CD4-positive, CD25-positive, alpha-beta regulatory T cell (primary cell): ENCODE measurements around the gene RASGRF1. TPM values are rescaled to one million over a fixed set of nuclear protein-coding genes. Genes with fewer than 3 reads are reported as not detected.
A peak's percentile ranks its signal among the peaks of the same experiment; 100 is the strongest.

ENCODE experiments used
- ATAC-seq, 2 donors: fragments of 150-1000 bp; cut with Tn5 transposase; one replicate each; pipeline ENCODE4 v1.10.0; 2021; ENCODE audit warnings: low read depth in 2 of 2, moderate number of reproducible peaks in 2 of 2, moderate library complexity in 1 of 2
- DNase-seq, 3 donors: peaks; one replicate each; pipeline versions ENCODE4 v3.0.0 to v3.0.0-alpha.2; 2012 to 2022; ENCODE audit warnings: mixed read lengths in 1 of 3
- H3K27ac ChIP-seq: one replicate; pipeline ENCODE4 v1.7.0; 2013; ENCODE audit warnings: mild to moderate bottlenecking, low read length; ENCODE audit not compliant: insufficient read depth, poor library complexity, severe bottlenecking
- H3K27me3 ChIP-seq: one replicate; pipeline ENCODE4 v1.7.0; 2013; ENCODE audit warnings: low read length; ENCODE audit not compliant: control insufficient read depth, insufficient read depth
- H3K36me3 ChIP-seq: one replicate; pipeline ENCODE4 v1.7.0; 2013; ENCODE audit warnings: mild to moderate bottlenecking, low read length, moderate library complexity; ENCODE audit not compliant: control insufficient read depth, insufficient read depth
- H3K4me1 ChIP-seq: 2 replicates; pipeline ENCODE4 v1.7.0; 2013; ENCODE audit warnings: mild to moderate bottlenecking, low read length; ENCODE audit not compliant: insufficient read depth, control insufficient read depth, poor library complexity, severe bottlenecking
- H3K4me3 ChIP-seq: one replicate; pipeline ENCODE4 v1.7.0; 2013; ENCODE audit warnings: low read depth, mild to moderate bottlenecking, low read length, moderate library complexity
- H3K9me3 ChIP-seq, 2 experiments: 1 replicate in 1 of 2; 2 replicates in 1 of 2; pipeline ENCODE4 v1.7.0; 2013; ENCODE audit warnings: low read length in 2 of 2, mild to moderate bottlenecking in 1 of 2, moderate library complexity in 1 of 2; ENCODE audit not compliant: control insufficient read depth in 2 of 2
- H3K27ac Mint-ChIP-seq, 3 donors: one replicate each; pipeline ENCODE4 v1.8.0; 2020 to 2022; ENCODE audit warnings: mild to moderate bottlenecking in 3 of 3, mixed read lengths in 3 of 3, moderate library complexity in 2 of 3
- H3K27me3 Mint-ChIP-seq: one replicate; pipeline ENCODE4 v1.8.0; 2022; ENCODE audit warnings: mild to moderate bottlenecking, mixed read lengths
- H3K36me3 Mint-ChIP-seq: one replicate; pipeline ENCODE4 v1.8.0; 2020; ENCODE audit warnings: mixed read lengths
- H3K4me1 Mint-ChIP-seq, 4 donors: one replicate each; pipeline ENCODE4 v1.8.0; 2020 to 2022; ENCODE audit warnings: mixed read lengths in 4 of 4, mild to moderate bottlenecking in 1 of 4
- H3K4me3 Mint-ChIP-seq, 4 donors: one replicate each; pipeline ENCODE4 v1.8.0; 2020 to 2022; ENCODE audit warnings: mild to moderate bottlenecking in 4 of 4, mixed read lengths in 4 of 4, moderate library complexity in 3 of 4
- H3K9me3 Mint-ChIP-seq, 7 donors: one replicate each; pipeline ENCODE4 v1.8.0; 2020 to 2022; ENCODE audit warnings: mixed read lengths in 7 of 7, mild to moderate bottlenecking in 3 of 7, moderate library complexity in 2 of 7
- polyA plus RNA-seq, 4 donors: library from polyadenylated mRNA; unstranded; fragments of 300-500 nt; fragmentation: Illumina TruSeq; gene quantifications; one replicate each; pipeline ENCODE4 v1.2.3, GENCODE V29; 2021
- total RNA-seq: library from RNA; stranded (reverse); gene quantifications from one replicate; pipeline ENCODE4 v1.2.3, GENCODE V29; 2022

The RASGRF1 gene
- total and polyA plus RNA-seq, 5 donors from 2014 or later = not detected

DNA sequence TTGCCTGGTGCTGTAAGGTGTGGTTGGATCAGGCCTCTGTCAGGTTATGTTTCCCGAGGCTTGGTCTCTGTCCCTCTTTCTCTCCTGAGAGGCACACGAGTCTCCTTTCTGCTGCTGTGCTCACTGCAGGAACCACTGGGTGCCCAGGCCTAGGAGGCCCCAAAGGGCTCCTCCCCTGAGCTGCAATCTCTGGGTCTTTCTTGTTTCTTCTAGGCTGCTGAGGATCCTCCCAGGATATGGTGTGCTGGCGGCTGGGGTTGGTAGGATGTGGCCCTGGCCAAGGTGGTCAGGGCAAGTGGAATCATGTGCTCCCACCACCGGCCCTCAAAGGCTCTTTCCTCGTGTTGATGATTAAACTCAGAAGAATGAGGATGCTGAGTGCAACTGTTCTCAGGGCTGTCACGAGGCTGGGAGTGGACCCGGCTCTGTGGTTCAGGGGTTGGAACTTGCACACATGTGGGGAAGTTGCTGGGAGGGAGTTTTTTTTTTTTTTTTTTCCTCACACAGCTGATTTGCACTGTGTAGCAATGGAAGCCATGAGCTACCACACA, 102.1 kb downstream of the RASGRF1 start:
- DNase-seq (no peak), ATAC-seq (peak in 1 of 2 donors; percentile 52)
- H3K4me1 ChIP-seq = no peaks in the 10 kb centered on the region
- no peak overlapping the region for H3K27ac Mint-ChIP-seq
- H3K27me3 Mint-ChIP-seq = peaks cover 4% of the 10 kb centered on the region
- no peaks in the 10 kb centered on the region for H3K9me3 Mint-ChIP-seq
- H3K4me3 ChIP-seq = no peak overlapping the region
- H3K27me3 ChIP-seq = no peaks in the 10 kb centered on the region
- H3K4me3 Mint-ChIP-seq = no peak overlapping the region
- no peaks in the 10 kb centered on the region for H3K9me3 ChIP-seq
- H3K4me1 Mint-ChIP-seq = no peaks in the 10 kb centered on the region
- H3K36me3 Mint-ChIP-seq = no peaks in the 10 kb centered on the region
- no peak overlapping the region for H3K27ac ChIP-seq
- no peaks in the 10 kb centered on the region for H3K36me3 ChIP-seq

DNA sequence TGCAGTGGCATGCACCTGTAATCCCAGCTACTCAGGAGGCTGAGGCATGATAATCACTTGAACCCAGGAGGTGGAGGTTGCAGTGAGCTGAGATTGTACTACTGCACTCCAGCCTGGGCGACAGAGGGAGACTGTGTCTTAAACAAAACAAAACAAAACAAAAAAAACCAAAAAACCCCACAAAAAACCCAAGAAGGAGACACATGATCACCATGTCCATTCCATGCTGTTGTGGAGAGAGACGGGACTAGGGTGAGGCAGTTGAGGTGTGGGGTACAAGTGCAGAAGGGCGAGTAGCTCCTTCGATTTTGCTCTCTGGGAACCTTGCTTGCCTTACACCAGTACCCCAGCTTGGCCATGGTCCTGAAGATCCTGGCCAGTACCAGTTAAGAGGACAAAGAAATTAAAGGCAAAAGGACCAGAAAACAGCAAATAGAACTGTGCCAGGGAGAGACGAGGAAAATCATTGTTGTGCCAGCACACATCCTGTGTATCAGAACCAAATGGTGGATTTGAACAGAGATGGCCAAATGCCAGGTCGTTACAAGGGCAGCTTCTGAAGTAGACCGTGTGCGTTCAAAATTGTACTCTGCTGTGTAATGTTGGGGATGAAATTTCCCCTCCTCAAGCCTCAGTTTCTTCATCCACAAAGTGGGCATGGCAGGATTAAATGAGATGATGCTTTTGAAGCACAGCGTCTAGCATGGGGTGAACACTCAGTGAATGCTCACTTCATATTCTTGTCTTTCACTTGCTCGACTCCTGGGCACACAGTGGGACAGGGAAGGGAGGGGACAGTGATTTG, 102.8 kb downstream of the RASGRF1 start:
- Mint-ChIP-seq H3K4me1 (no peaks in the 10 kb centered on the region), H3K9me3 (no peaks in the 10 kb centered on the region), H3K27ac (no peak overlapping the region), H3K27me3 (peaks cover 4% of the 10 kb centered on the region), H3K4me3 (no peak overlapping the region), H3K36me3 (no peaks in the 10 kb centered on the region)
- ATAC-seq (no peak), DNase-seq (no peak)
- H3K4me3 ChIP-seq = no peak overlapping the region
- no peak overlapping the region for H3K27ac ChIP-seq
- no peaks in the 10 kb centered on the region for H3K4me1 ChIP-seq
- H3K36me3 ChIP-seq = no peaks in the 10 kb centered on the region
- no peaks in the 10 kb centered on the region for H3K27me3 ChIP-seq
- no peaks in the 10 kb centered on the region for H3K9me3 ChIP-seq

DNA sequence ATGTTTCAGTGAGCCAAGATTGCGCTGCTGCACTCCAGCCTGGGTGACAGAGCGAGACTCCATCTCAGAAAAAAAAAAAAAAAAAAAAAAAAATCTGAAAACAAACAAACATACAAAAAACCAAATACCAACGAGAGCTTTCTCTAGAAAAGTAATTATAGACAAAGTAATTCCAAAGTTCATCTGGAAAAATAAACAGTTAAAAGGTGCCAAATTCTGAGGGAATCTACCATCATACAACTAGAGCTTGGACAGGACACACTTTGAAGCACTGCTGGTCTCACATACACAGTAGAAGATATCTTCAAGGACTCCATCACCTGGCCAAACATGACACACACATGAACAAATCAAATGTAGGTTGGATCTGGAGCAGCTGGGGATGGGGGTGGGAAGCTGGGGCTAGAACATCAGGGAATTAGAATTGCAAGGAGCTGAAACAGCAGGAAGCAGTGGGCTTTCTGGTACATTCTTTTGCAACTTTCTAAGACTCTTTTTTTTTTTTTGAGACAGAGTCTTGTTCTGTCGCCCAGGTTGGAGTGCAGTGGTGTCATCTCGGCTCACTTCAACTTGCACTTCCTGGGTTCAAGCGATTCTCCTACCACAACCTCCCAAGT, 104.6 kb downstream of the RASGRF1 start:
- no peak overlapping the region for H3K27ac ChIP-seq
- Mint-ChIP-seq H3K9me3 (no peaks in the 10 kb centered on the region), H3K36me3 (no peaks in the 10 kb centered on the region), H3K27me3 (peaks cover 4% of the 10 kb centered on the region), H3K4me3 (no peak overlapping the region), H3K4me1 (no peaks in the 10 kb centered on the region), H3K27ac (no peak overlapping the region)
- DNase-seq (no peak), ATAC-seq (no peak)
- no peaks in the 10 kb centered on the region for H3K27me3 ChIP-seq
- no peak overlapping the region for H3K4me3 ChIP-seq
- no peaks in the 10 kb centered on the region for H3K4me1 ChIP-seq
- H3K36me3 ChIP-seq = no peaks in the 10 kb centered on the region
- H3K9me3 ChIP-seq = no peaks in the 10 kb centered on the region

DNA sequence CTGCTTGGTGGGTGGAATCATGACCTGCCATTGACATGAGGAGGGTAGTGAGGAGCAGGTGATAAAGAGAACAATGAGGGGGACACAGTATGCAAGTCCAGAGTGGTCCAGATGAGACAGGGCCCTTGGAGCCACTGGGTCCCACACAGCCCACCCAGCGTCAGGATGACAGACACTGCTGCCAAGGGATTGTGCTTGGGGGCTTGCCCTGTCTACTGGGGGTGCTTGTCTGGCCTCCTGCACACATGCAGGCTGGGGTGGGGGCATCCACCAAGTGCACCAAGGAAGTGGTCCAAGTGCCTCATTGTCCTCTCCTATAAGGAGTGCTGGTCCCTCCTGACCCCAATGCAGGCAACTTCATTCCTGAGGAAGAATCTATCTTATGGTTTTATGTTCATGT, 106.5 kb downstream of the RASGRF1 start:
- no peaks in the 10 kb centered on the region for H3K36me3 Mint-ChIP-seq
- no peak for DNase-seq

DNA sequence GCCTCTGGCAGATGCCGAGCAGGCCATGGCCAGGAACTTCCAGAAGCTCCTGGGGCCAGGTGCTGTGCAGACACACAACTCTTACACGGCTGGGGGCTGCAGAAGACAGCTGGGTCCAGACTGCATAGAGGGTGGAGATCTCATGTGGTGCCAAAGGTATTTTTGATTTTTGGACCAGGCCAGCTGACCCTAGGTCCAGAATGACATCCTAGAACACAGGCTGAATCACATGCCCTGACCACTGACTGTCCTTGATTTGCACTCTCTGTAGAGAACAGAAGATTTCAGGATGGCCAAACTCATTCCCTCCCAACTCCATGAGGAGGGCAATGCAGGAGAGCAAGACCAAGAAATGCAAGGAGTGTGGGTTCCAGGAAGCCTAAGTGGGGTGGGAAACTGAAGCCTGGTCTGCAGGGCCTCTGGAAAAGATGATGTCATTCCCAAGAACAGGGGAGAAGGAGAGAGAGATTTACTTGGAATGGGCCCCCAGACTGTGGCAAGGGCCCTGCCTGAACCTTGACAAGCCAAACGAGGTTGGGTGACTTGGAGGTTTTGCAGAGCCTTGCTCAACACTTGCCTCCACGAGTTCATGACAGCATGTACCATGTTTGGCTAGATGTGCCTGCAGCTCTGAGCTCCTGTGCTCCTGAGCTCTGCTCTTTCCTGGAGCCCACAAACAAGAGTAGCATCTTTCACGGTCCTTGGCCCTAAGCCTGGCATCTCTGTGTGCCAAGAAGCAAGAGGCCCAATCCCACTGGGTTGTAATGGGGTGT, 107.2 kb downstream of the RASGRF1 start:
- ATAC-seq (no peak), DNase-seq (no peak)
- Histone ChIP-seq H3K27ac (no peak overlapping the region), H3K27me3 (no peaks in the 10 kb centered on the region), H3K9me3 (no peaks in the 10 kb centered on the region), H3K4me1 (no peaks in the 10 kb centered on the region), H3K36me3 (no peaks in the 10 kb centered on the region), H3K4me3 (no peak overlapping the region)
- Mint-ChIP-seq H3K27me3 (peaks cover 10% of the 10 kb centered on the region), H3K9me3 (no peaks in the 10 kb centered on the region), H3K36me3 (no peaks in the 10 kb centered on the region), H3K4me1 (no peaks in the 10 kb centered on the region), H3K4me3 (no peak overlapping the region), H3K27ac (no peak overlapping the region)

More for the DNA sequence above, 106.5 kb downstream of the RASGRF1 start:
- Histone ChIP-seq H3K36me3 (no peaks in the 10 kb centered on the region), H3K4me3 (no peak overlapping the region), H3K4me1 (no peaks in the 10 kb centered on the region), H3K27ac (no peak overlapping the region), H3K27me3 (no peaks in the 10 kb centered on the region), H3K9me3 (no peaks in the 10 kb centered on the region)
- no peak for ATAC-seq
- no peaks in the 10 kb centered on the region for H3K4me1 Mint-ChIP-seq
- H3K27me3 Mint-ChIP-seq = peaks cover 6% of the 10 kb centered on the region
- H3K9me3 Mint-ChIP-seq = no peaks in the 10 kb centered on the region
- no peak overlapping the region for H3K27ac Mint-ChIP-seq
- no peak overlapping the region for H3K4me3 Mint-ChIP-seq

DNA sequence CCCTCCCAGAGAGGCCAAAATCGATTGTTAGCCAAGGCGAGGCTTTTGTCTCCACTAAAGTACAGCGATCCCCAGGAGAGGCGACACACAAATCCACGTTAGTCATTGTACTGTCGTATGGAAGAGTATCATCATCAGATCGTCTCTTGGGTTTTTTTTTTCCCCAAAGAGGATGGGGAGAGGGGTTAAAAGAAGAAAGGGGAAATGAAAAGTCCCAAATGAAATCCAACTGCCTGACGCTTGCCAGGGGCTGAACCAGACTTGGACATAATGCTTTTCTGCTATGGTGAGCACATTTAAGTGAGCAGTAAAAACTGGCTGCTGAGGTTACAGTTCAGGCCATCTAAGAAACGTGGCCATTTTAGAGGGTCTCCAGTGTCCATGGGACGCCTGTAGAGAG, 107.8 kb downstream of the RASGRF1 start:
- ATAC-seq = no peak
- H3K4me3 Mint-ChIP-seq = no peak overlapping the region
- Histone ChIP-seq H3K9me3 (no peaks in the 10 kb centered on the region), H3K27me3 (no peaks in the 10 kb centered on the region), H3K4me3 (no peak overlapping the region), H3K36me3 (no peaks in the 10 kb centered on the region), H3K4me1 (no peaks in the 10 kb centered on the region), H3K27ac (no peak overlapping the region)
- no peaks in the 10 kb centered on the region for H3K9me3 Mint-ChIP-seq
- H3K4me1 Mint-ChIP-seq = peaks cover 0 to 2% (median 1%) of the 10 kb centered on the region in 4 donors
- peaks cover 10% of the 10 kb centered on the region for H3K27me3 Mint-ChIP-seq
- no peak overlapping the region for H3K27ac Mint-ChIP-seq
- no peak for DNase-seq
- H3K36me3 Mint-ChIP-seq = no peaks in the 10 kb centered on the region

DNA sequence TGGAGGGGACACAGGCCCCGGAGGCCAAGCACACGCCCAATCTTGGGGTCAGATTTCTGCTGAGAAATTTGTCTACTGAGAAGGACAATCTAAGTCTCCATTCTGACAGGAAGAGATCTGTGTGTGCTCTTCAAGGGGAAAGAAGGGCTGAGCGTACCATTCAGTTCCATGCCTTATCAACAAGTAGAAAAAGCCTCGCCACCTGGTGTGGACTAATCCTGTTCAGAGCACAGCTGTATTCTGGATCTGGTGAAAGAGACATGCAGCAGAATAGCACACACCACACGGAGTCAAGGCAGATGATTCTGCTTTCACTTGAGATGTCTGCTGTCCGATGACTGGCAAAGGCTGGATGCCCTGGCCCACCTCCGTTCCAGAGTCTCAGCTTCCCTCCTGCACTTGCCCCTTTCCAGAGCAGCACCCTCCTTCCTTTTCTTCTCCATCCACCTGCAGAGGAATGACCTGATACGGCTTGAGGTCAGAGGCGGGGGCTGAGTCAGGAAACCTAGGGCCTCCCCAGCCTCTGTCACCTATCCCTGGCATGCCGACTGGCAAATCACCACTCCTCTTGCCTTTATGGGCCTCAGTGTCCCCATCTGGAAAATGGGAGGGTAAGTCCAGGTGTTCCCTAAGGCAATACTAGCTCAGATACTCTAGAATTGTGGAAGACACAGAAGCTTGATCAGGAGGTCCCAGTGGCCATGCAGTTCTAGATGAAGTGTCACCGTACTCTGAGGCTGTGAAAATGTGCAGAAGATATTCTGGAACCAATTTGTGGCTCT, 108.9 kb downstream of the RASGRF1 start:
- Mint-ChIP-seq H3K36me3 (no peaks in the 10 kb centered on the region), H3K27ac (no peak overlapping the region), H3K4me3 (no peak overlapping the region), H3K27me3 (peaks cover 6% of the 10 kb centered on the region), H3K9me3 (no peaks in the 10 kb centered on the region), H3K4me1 (peaks cover 0 to 9% (median 6%) of the 10 kb centered on the region in 4 donors)
- Histone ChIP-seq H3K9me3 (no peaks in the 10 kb centered on the region), H3K4me3 (no peak overlapping the region), H3K4me1 (no peaks in the 10 kb centered on the region), H3K27me3 (no peaks in the 10 kb centered on the region), H3K27ac (no peak overlapping the region), H3K36me3 (no peaks in the 10 kb centered on the region)
- no peak for DNase-seq
- ATAC-seq = no peak
